Esophagus squamous epithelium (tissue), 5 donors: ENCODE results near the gene RXFP1. TPM values are rescaled to one million over a fixed set of nuclear protein-coding genes. Genes with fewer than 3 reads are reported as not detected.
A peak's percentile ranks its signal among the peaks of the same experiment; 100 is the strongest.

Source experiments
- DNase-seq: peaks from one replicate; lab custom pipeline; 2025; lab: John Stamatoyannopoulos, UW
- H3K27ac ChIP-seq, 4 donors: fragments of 200-600 bp; sonication (generic); one replicate each; pipeline ENCODE4 v1.5.1; 2016 to 2019; ENCODE audit warnings: mild to moderate bottlenecking in 1 of 4
- H3K27me3 ChIP-seq, 4 donors: fragments of 200-600 bp; sonication (generic); 1 replicate in 3 of 4; 2 replicates in 1 of 4; pipeline versions ENCODE4 v1.5.1 to v1.6.0; 2017 to 2021; ENCODE audit warnings: antibody characterized with exemption in 1 of 4
- H3K36me3 ChIP-seq, 3 donors: fragments of 200-600 bp; sonication (generic); one replicate each; pipeline ENCODE4 v1.5.1; 2016 to 2019
- H3K4me1 ChIP-seq, 3 donors: fragments of 200-600 bp; sonication (generic); one replicate each; pipeline ENCODE4 v1.5.1; 2017 to 2019
- H3K4me3 ChIP-seq, 4 donors: fragments of 200-600 bp; sonication (generic); 1 replicate in 3 of 4; 2 replicates in 1 of 4; pipeline ENCODE4 v1.5.1; 2016 to 2019; ENCODE audit warnings: mild to moderate bottlenecking in 2 of 4, moderate library complexity in 1 of 4
- H3K9me3 ChIP-seq, 3 donors: fragments of 200-600 bp; sonication (generic); one replicate each; pipeline ENCODE4 v1.5.1; 2016 to 2019
- CTCF ChIP-seq, 6 experiments: fragments of 450-650 bp in 4 of 6; fragments of 200-600 bp in 2 of 6; sonication (generic) in 2 of 6; IDR thresholded peaks; one replicate each; pipeline ENCODE4 v1.5.1; 2016 to 2019; ENCODE audit warnings: antibody characterized with exemption in 6 of 6, mild to moderate bottlenecking in 4 of 6, moderate library complexity in 4 of 6
- POLR2A ChIP-seq, 4 donors: fragments of 450-650 bp; IDR thresholded peaks; one replicate each; pipeline ENCODE4 v1.6.1; 2017; ENCODE audit warnings: antibody characterized with exemption in 4 of 4, mild to moderate bottlenecking in 4 of 4, moderate library complexity in 3 of 4
- WGBS, 2 donors: methylation state at CpG; one replicate each; pipeline ENCODE4 v1.1.5; 2018; 5-methylcytosine and 5-hydroxymethylcytosine counted together
- intact Hi-C: fragments of 100-400 bp; cut with DNase I; formaldehyde crosslinking; loops from one replicate; pipeline ENCODE4 v1.15.0; 2022
- total RNA-seq, 4 donors: library from RNA; depleted of rRNA; stranded (reverse); fragments of >200 nt; gene quantifications; one replicate each; pipeline ENCODE4 v1.1.0, GENCODE V29; 2016
- donor health status: DM: yes; HTN: yes; CAD: no.

Gene RXFP1
- total RNA-seq, 4 donors from 2014 or later, result 0.15 to 0.19 TPM; not detected in 2

- no peaks in the 10 kb centered on the region for H3K36me3 ChIP-seq
- no peaks in the 10 kb centered on the region for H3K27me3 ChIP-seq
- H3K4me3 ChIP-seq, result no peak overlapping the region
- H3K27ac ChIP-seq, result no peak overlapping the region
- intact Hi-C loops, result no loop called here
- 73 to 87% methylated on average over 1 of the region's 1 CpG for WGBS, 2 donors
- DNase-seq, result no peak
- no peak for TF ChIP-seq CTCF (IDR thresholded peaks at IDR 0.05)
- no peak for TF ChIP-seq POLR2A (IDR thresholded peaks at IDR 0.05)
- no peaks in the 10 kb centered on the region for H3K9me3 ChIP-seq
- no peaks in the 10 kb centered on the region for H3K4me1 ChIP-seq
These were observed 91.4 kb downstream of the RXFP1 start for GRCh38 chr4:158613046-158613445.

GRCh38 chr4:158617956-158618355 lies 96.3 kb downstream of the RXFP1 start:
- H3K9me3 ChIP-seq, result no peaks in the 10 kb centered on the region
- H3K36me3 ChIP-seq, result no peaks in the 10 kb centered on the region
- no peaks in the 10 kb centered on the region for H3K27me3 ChIP-seq
- H3K4me1 ChIP-seq, result no peaks in the 10 kb centered on the region
- intact Hi-C loops, result no loop called here
- no peak overlapping the region for H3K27ac ChIP-seq
- H3K4me3 ChIP-seq, result no peak overlapping the region
- DNase-seq, result no peak
- no peak for TF ChIP-seq CTCF (IDR thresholded peaks at IDR 0.05)
- TF ChIP-seq POLR2A (IDR thresholded peaks at IDR 0.05), result no peak

GRCh38 chr4:158621729-158622128 lies 100.0 kb downstream of the RXFP1 start:
- Histone ChIP-seq H3K27me3 (no peaks in the 10 kb centered on the region), H3K4me1 (no peaks in the 10 kb centered on the region)
- intact Hi-C loops, result no loop called here

GRCh38 chr4:158622251-158622650 lies 100.6 kb downstream of the RXFP1 start:
- DNase-seq, result no peak
- intact Hi-C loops, result no loop called here
- Histone ChIP-seq H3K27me3 (no peaks in the 10 kb centered on the region), H3K36me3 (no peaks in the 10 kb centered on the region), H3K9me3 (no peaks in the 10 kb centered on the region), H3K4me3 (no peak overlapping the region), H3K4me1 (no peaks in the 10 kb centered on the region), H3K27ac (no peak overlapping the region)
- 83 to 89% methylated on average over 3 of the region's 3 CpGs for WGBS, 2 donors
- TF ChIP-seq CTCF (IDR thresholded peaks at IDR 0.05), result no peak
- TF ChIP-seq POLR2A (IDR thresholded peaks at IDR 0.05), result no peak

More at GRCh38 chr4:158621729-158622128, 100.0 kb downstream of the RXFP1 start:
- TF ChIP-seq POLR2A (IDR thresholded peaks at IDR 0.05) (no peak), CTCF (IDR thresholded peaks at IDR 0.05) (no peak)
- Histone ChIP-seq H3K27ac (no peak overlapping the region), H3K9me3 (no peaks in the 10 kb centered on the region), H3K36me3 (no peaks in the 10 kb centered on the region), H3K4me3 (no peak overlapping the region)
- 58 to 71% methylated on average over 4 of the region's 4 CpGs for WGBS, 2 donors
- no peak for DNase-seq

- Histone ChIP-seq H3K4me3 (no peak overlapping the region), H3K27me3 (no peaks in the 10 kb centered on the region), H3K9me3 (no peaks in the 10 kb centered on the region), H3K36me3 (no peaks in the 10 kb centered on the region), H3K27ac (no peak overlapping the region), H3K4me1 (no peaks in the 10 kb centered on the region)
- no peak for TF ChIP-seq POLR2A (IDR thresholded peaks at IDR 0.05)
- TF ChIP-seq CTCF (IDR thresholded peaks at IDR 0.05), result peak in 5 of 6 experiments; percentile 55 to 67 (median 57)
- intact Hi-C loops, result no loop called here
- 22 to 27% methylated on average over 3 of the region's 3 CpGs for WGBS, 2 donors
- no peak for DNase-seq
These were observed 103.3 kb downstream of the RXFP1 start for GRCh38 chr4:158624889-158625478.
